SHP77 treated with DMSO at 0.1 percent for 48 hours (cell line): ENCODE results near the gene VIPR2.

ENCODE experiments used
- DNase-seq: peaks from one replicate; lab custom pipeline; 2025; lab: John Stamatoyannopoulos, UW

Gene VIPR2

DNA sequence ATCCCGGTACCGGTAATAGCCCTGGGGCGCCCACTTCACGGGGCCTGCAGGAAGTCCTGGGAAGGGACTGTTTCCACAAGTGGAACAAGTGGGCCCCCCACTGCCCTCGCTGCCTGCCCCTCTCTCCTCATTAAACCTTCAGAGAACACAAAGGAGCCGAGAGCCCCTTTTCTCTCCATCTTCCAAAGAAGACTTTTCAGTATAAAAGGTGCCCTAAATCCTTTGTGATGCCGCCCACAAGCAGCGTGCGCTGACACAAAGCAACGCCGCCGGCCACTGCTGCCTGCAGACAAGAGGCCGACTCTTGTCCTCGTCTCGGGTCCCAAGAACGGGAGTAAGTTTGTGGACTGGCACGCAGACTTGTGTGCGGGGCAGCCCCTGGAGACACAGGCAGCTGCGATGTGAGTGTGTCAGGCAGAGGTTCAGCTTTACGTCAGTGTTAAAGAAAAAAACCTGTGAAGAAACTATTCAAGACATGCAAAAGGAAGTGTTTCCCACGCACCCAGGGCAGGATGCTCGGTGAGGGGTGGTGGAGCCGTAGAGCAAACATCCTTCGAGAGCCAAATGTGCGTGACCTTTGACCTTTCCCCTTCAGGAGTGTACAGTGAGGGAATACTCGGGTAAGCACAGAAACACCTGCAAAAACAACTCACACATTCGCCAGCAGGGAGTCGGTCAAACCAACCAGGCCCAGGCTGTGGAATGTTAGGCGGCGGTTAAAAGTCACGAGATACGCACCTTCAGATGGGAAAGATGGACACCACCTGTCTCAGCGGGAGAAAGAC lies 118.2 kb downstream of the VIPR2 start:
- no peak for DNase-seq

- DNase-seq = no peak
Measured at GRCh38 chr7:159025161-159025779, 119.4 kb downstream of the VIPR2 start.

DNA sequence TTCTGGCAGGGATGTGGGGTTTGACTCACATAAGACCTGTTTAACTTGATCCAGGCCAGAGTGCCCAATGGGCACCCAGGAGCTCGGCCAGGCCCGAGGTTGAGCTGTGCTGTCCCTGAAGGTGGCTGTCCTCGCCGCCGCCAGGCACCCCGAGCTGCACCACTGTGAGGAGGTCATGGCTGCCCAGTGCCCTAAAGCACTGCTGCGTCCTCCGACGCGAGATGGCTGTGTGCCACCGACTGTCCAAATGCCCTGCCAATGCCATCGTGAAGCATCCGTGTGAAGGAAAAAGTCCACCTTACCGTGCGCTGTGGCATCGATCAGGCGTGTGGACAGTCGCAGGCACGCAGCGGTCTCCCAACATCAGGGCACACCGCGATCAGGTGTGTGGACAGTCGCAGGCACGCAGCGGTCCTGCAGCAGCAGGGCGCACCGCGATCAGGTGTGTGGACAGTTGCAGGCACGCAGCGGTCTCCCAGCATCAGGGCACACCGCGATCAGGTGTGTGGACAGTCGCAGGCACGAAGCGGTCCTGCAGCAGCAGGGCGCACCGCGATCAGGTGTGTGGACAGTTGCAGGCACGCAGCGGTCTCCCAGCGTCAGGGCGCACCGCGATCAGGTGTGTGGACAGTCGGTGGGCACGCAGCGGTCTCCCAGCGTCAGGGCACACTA lies 120.3 kb downstream of the VIPR2 start:
- no peak for DNase-seq

DNA sequence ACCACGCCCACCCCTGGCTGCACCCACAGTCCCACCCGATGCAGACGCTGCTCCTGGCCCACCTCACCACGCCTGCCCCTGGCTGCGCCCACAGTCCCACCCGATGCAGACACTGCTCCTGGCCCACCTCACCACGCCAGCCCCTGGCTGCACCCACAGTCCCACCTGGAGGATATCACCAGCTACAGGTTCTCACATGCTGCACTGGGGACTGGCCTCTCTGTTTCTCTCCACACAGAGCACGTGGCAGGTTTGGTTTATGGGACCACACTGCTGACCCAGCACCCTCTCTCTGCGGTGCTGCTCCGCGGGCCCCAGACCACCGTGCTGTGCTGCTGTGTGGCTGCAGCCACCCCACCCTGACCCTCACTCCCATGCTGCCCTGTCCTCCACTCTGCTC lies 120.9 kb downstream of the VIPR2 start:
- no peak for DNase-seq

- DNase-seq = no peak
Measured at GRCh38 chr7:159023206-159023605, 121.5 kb downstream of the VIPR2 start.

- peak; percentile 55 for DNase-seq
Measured at GRCh38 chr7:159022238-159022993, 122.3 kb downstream of the VIPR2 start.

DNA sequence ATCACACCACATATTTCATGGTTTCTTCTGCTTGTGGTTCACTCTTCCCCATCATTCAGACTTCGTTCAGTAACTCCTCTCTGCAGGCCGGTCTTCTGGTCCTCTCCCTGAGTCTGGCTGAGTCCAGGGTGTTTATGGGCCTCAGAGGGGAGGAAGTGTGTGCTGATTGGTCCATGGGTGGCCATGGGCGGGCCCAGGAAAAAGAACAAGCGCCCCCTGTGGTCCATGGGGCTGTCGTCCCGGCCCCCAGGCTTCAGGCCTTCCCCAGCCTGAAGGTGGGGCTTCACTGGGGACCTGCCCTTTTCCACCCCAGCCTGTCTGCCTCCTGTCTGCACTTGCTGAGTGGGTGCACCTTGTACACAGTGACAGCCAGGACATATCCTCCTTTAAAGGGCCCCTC lies 123.7 kb downstream of the VIPR2 start:
- no peak for DNase-seq

GRCh38 chr7:159019111-159019510 lies 125.6 kb downstream of the VIPR2 start:
- DNase-seq = no peak

- DNase-seq = no peak
Measured at GRCh38 chr7:159017741-159018140, 126.9 kb downstream of the VIPR2 start.

DNA sequence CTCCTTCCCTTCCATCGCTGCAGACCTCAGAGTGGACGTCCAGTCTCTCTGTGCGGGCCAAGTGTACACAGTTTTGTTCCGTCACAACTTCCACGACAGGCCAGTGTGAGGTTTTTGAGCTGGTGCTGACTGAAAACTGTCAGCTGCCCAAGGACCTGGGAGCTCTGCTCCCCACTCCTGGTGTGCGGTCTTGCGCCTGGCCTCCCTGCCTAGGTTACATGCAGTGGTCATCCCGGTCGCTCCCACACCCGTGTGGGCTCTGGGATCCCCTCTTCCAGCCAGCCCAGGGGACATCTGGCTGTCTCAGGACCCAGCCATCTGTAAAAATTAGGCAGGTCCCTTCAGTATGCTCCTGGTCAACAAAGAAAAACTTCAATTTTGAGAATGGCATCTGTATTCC lies 127.5 kb downstream of the VIPR2 start:
- DNase-seq = no peak

DNA sequence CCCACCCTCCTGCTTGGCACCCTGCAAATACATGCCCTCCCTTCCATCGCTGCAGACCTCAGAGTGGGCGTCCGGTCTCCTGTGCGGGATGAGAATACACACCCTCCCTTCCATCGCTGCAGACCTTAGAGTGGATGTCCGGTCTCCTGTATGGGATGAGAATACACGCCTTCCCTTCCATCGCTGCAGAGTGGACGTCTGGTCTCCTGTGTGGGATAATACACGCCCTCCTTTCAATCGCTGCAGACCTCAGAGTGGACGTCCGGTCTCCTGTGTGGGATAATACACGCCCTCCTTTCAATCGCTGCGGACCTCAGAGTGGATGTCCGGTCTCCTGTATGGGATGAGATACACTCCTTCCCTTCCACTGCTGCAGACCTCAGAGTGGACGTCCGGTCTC lies 128.1 kb downstream of the VIPR2 start:
- no peak for DNase-seq

DNA sequence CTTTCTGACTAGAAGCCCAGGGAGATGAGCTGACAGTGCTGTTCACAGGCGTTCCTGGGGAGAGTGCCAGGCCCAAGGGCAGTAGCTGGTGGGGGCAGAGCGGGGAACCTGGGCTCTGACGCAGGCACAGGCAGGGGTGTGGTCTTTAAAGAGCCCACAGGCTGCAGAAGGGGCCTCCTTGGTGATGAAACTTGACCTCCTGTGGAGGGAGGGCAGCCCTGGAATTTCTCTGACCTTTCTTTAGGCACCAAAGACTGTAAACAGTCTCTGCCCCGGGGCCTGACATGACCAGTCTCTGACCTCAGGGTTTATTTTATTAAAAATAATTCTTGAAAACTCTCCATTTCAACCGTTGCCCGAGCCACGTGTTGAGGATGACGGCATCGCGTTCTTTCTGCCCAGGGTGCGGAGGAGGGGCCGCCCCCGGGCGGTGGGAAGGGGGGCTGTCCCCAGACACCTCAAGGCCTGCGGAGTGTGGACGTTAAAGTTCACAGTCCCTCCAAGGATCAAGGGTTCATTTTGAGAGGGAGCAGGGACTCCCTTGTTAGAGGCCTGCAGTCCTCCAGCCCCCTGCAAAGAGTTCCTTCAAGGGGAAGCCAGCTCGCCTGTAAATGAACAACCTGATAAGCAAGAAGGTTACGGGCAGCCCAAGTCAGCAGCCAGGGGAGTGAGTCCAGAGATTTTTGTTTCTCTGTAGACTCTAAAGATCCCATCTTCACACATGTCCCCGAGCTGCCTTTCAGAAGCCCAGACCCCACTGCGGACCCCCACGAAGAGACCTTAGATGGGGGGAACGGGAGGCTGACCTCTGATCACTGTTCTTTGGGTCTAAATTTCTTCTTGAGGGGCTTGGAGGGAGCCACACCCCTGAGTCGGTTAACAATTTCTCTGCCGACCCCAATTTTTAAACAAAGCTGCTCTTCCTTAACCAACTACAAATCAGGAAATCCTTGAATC lies 128.9 kb downstream of the VIPR2 start:
- no peak for DNase-seq

- no peak for DNase-seq
Measured at GRCh38 chr7:159015081-159015453, 129.6 kb downstream of the VIPR2 start.

DNA sequence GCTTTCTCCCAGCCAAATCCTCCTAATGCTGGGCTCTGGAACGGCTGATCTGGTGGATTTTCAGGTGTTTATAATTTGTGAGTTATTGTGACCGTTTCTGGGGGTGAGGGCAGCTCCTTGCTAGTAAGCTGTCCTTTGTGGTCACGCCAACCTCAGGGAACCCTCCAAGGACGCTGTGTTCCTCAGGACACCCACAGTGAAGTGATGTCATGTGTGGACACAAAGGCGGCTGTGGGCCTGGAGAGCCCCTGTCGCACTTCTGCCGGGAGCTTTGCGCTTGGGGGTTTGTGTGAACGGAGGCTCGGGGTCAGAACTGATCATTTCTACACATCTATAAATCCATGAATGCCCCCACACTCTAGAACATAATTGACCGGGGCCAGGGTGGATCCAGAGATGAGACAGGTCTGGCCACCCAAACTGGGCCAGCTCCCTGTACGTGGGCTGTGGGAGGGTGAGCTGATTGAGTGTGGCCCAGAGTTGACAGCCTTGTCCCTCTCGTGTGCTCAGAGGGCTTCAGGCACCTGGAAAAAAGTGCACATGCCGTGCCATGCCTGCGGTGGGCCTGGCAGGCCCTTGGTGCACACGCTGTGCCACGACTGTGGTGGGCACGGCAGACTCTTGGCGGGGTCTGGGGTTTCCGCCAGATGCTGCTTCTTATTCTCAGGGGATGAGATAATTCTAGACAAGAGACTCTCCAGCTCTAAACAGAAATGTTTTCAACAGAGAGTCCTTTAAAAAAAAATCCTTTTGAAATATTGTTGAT lies 130.2 kb downstream of the VIPR2 start:
- DNase-seq = no peak

DNA sequence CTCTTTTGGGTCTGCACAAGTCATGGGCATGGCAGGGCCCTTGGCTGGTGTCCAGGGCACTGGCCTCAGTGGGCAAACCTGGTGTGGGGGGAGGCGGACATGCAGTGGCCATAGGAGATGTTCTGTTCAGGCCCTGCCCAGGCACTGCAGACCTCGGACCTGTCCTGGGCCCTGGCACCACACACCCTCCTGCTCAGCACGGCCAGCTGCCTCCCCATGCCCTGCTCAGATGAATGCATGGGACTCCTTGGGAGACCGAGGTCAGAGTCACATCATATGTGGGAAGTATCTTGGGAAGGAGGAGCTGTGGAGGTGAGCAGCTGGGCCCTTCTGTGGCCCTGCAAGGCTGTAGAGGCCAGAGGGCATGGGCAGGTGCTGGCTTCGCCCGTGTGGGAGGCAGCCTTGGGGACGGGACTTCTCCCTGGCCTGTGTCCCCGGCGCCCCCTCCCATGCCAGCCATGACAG lies 130.8 kb downstream of the VIPR2 start:
- no peak for DNase-seq

GRCh38 chr7:159013181-159013690 lies 131.4 kb downstream of the VIPR2 start:
- DNase-seq = no peak

GRCh38 chr7:159012353-159013069 lies 132.2 kb downstream of the VIPR2 start:
- DNase-seq = peak; percentile 56

GRCh38 chr7:159011722-159012022 lies 133.0 kb downstream of the VIPR2 start:
- DNase-seq = peak; percentile 18

- DNase-seq = no peak
Measured at GRCh38 chr7:159010937-159011721, 133.5 kb downstream of the VIPR2 start.
